ENCODE data around the gene HOXC13. TPM values are rescaled to one million over a fixed set of nuclear protein-coding genes. Genes with fewer than 3 reads are reported as not detected.

Gene HOXC13
- total and polyA plus RNA-seq, 2 donors = 0.05 to 0.07 TPM

DNA sequence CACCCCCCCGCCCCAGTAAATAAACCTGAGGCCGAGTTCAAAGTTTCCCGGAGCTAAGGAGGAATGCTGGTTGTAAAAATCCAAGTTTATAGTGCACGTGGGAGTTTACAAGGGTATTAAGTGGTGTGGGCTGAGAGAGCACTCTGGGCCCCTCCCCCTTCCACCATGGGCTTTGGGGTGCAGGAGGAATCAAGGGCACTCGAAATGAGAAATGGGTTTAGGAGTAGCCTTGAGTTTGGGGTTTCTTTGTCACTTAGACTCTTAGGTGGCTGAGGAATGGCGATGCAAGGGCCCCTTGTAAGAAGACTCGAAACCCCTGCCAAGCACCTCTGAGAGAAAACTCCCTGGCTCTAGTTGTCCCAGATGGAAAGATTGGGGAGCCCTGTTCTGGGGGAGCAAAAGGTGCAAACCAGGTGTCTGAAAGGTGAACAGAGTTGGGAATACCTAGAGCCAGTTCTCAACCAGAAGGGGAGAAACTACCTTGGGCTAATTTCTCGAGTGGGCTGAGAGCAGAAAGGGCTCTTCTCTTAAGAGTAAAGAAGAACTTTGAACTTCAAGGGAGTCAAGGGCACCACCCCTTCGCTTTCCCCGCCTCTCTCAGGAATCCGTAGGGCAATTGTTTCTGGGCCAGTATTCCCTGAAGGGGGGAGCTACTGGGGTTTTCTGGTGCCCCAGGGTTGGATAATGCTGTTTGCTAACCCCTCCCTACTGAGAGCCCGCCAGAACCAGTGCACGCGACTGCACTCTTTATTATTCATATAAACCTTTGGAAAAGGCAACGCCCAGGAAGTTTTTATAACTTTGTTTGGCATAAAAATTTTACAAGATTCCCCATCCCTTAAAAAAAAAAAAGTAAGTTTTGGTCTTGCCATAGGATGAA is 40.1 kb downstream of the HOXC13 start:
- H3K4me1 ChIP-seq (ENCODE audit: control insufficient read depth in 2 of 2, insufficient read depth in 2 of 2, low read length in 2 of 2) = no peaks in the 10 kb centered on the region
- no peak overlapping the region for H3K27ac ChIP-seq (ENCODE audit: low read depth in 1 of 2, low read length in 1 of 2)
- no peak for DNase-seq (ENCODE audit: low read depth in 6 of 9, low spot score in 9 of 9)
- no peaks in the 10 kb centered on the region for H3K36me3 ChIP-seq (ENCODE audit: control insufficient read depth in 2 of 2, insufficient read depth in 2 of 2, low read length in 1 of 2)
- H3K4me3 ChIP-seq (ENCODE audit: low read length in 2 of 2) = no peak overlapping the region
- H3K27me3 ChIP-seq (ENCODE audit: control insufficient read depth in 2 of 2, insufficient read depth in 1 of 2, low read length in 1 of 2) = peaks cover 92 to 100% of the 10 kb centered on the region in 2 donors
- WGBS = 13% methylated on average over 15 of the region's 15 CpGs
- H3K9me3 ChIP-seq (ENCODE audit: control insufficient read depth in 2 of 2, insufficient read depth in 1 of 2, low read length in 1 of 2) = peaks cover 0 to 12% of the 10 kb centered on the region in 2 donors

DNA sequence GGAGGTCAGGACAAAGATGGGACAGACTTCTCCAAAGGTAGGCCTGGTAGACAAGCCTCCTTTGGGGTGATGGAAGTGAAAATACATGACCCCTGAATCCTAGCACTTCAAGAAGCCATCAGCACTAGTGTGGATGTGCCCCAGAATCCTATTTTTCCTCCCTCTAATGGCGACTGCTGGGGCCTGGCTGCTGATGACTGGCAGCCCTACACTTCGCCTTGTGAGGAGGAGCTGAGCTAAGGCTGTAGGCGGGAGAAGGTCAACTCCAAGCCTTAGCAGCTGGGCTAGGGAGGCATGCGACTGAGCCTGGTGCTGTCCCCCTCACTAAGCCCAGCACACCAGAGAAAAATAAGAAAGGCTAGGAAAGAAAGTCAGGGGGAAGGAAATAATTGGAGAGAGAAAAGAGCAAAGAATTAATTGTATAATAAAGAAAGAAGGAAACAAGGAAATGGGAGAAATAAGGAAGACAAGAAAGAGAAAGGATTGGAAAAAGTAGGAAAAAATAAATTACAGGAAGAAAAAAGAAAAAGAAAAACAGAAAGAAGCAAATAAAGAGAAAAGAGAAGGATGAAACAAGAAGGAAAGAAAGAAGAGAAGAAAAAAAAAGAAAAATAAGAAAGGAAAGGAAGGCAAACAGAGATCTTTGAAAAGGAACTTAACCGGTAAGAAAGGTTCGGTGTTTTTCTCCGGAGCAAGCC is 41.6 kb downstream of the HOXC13 start:
- H3K4me1 ChIP-seq (ENCODE audit: control insufficient read depth in 2 of 2, insufficient read depth in 2 of 2, low read length in 2 of 2) = peaks cover 0 to 2% of the 10 kb centered on the region in 2 donors
- H3K27ac ChIP-seq (ENCODE audit: low read depth in 1 of 2, low read length in 1 of 2) = no peak overlapping the region
- no peaks in the 10 kb centered on the region for H3K36me3 ChIP-seq (ENCODE audit: control insufficient read depth in 2 of 2, insufficient read depth in 2 of 2, low read length in 1 of 2)
- no peak for DNase-seq (ENCODE audit: low read depth in 6 of 9, low spot score in 9 of 9)
- H3K27me3 ChIP-seq (ENCODE audit: control insufficient read depth in 2 of 2, insufficient read depth in 1 of 2, low read length in 1 of 2) = peaks cover 91 to 100% of the 10 kb centered on the region in 2 donors
- no peak overlapping the region for H3K4me3 ChIP-seq (ENCODE audit: low read length in 2 of 2)
- 15% methylated on average over 7 of the region's 7 CpGs for WGBS
- peaks cover 0 to 6% of the 10 kb centered on the region in 2 donors for H3K9me3 ChIP-seq (ENCODE audit: control insufficient read depth in 2 of 2, insufficient read depth in 1 of 2, low read length in 1 of 2)

DNA sequence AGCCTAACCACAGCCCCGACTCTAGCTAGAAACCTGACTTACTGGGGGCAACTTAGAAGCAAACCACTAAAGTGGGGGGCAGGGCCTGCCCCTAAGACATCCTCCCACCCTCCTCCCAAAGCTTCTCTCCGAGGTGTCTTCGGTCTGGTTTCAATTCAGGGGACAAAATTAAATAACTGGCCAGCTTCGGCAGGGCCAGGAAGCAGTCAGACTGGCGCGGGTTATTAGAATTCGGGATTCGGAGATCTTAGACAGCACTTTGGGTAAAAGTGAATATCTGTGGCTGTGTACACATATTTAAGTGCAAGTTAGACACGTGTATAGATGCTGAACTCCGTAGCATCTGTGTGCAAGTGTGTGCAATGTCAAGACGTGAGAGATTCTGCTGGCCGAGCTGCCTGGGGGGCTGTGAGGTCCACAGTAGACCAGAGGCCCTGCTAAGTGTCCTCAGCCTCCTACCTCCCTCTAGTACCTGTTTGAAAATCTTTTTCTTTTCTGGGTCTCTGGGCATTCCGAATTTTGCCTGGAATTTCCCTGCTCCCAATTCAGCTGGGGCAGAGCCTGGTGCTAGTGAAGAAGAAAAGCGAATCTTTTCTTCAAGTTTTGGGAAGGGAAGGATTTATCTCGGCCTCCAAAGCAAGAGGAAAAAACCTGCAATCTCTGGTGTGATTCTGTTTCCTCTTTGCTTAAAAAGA is 42.3 kb downstream of the HOXC13 start:
- Histone ChIP-seq H3K4me3 (ENCODE audit: low read length in 2 of 2) (no peak overlapping the region), H3K36me3 (ENCODE audit: control insufficient read depth in 2 of 2, insufficient read depth in 2 of 2, low read length in 1 of 2) (no peaks in the 10 kb centered on the region), H3K27me3 (ENCODE audit: control insufficient read depth in 2 of 2, insufficient read depth in 1 of 2, low read length in 1 of 2) (peaks cover 92 to 100% of the 10 kb centered on the region in 2 donors), H3K9me3 (ENCODE audit: control insufficient read depth in 2 of 2, insufficient read depth in 1 of 2, low read length in 1 of 2) (peaks cover 0 to 3% of the 10 kb centered on the region in 2 donors), H3K4me1 (ENCODE audit: control insufficient read depth in 2 of 2, insufficient read depth in 2 of 2, low read length in 2 of 2) (peaks cover 0 to 2% of the 10 kb centered on the region in 2 donors), H3K27ac (ENCODE audit: low read depth in 1 of 2, low read length in 1 of 2) (no peak overlapping the region)
- WGBS = 21% methylated on average over 15 of the region's 15 CpGs
- no peak for DNase-seq (ENCODE audit: low read depth in 6 of 9, low spot score in 9 of 9)

DNA sequence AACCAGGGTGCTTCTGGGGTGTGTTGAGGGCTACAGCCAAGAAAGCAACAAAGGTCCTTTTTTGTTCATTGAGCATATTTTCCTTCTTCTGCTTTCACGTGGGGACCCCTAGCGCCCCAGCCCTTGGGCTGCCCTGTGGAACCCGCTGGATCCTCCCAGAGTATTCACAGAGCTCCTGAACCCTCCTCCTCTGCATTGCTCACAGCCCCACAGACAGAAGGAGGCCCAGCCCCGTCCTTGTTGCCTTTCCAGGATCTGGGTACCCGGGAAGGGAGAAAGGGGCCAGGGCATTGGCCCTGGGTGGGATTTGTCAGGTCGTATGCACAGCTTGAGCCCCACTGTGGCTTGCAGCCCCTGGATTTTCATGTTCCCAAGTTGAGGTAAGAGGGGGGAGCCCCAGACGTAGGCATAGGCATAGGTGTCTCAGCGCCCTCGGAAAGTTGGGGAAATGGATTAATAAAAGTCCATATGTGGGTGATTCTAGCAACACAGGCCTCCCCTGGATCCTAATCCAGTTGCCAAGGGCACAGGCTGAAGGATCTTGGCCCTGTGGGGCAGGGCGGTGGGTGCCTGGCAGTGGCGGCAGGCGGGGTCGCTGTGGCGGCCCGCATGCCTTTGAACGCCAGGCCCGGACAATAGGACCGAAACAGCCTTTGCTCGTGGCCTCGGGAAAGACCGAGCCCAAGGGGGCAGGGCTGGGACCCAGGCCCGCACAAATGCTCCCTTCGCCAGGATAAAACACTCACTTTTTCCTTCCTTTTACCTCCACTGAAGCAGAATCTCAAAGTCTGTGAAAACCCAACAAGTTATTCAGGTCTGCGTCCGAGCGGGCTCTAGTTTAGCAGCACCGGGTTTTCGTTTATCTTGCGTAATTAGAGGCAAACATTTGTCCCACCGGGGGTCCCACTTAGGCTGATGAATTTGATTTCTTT is 43.3 kb downstream of the HOXC13 start:
- 12% methylated on average over 30 of the region's 30 CpGs for WGBS
- no peak for DNase-seq (ENCODE audit: low read depth in 6 of 9, low spot score in 9 of 9)
- Histone ChIP-seq H3K36me3 (ENCODE audit: control insufficient read depth in 2 of 2, insufficient read depth in 2 of 2, low read length in 1 of 2) (no peaks in the 10 kb centered on the region), H3K27me3 (ENCODE audit: control insufficient read depth in 2 of 2, insufficient read depth in 1 of 2, low read length in 1 of 2) (peaks cover 92 to 100% of the 10 kb centered on the region in 2 donors), H3K4me3 (ENCODE audit: low read length in 2 of 2) (no peak overlapping the region), H3K9me3 (ENCODE audit: control insufficient read depth in 2 of 2, insufficient read depth in 1 of 2, low read length in 1 of 2) (peaks cover 0 to 3% of the 10 kb centered on the region in 2 donors), H3K27ac (ENCODE audit: low read depth in 1 of 2, low read length in 1 of 2) (no peak overlapping the region), H3K4me1 (ENCODE audit: control insufficient read depth in 2 of 2, insufficient read depth in 2 of 2, low read length in 2 of 2) (peaks cover 0 to 2% of the 10 kb centered on the region in 2 donors)

DNA sequence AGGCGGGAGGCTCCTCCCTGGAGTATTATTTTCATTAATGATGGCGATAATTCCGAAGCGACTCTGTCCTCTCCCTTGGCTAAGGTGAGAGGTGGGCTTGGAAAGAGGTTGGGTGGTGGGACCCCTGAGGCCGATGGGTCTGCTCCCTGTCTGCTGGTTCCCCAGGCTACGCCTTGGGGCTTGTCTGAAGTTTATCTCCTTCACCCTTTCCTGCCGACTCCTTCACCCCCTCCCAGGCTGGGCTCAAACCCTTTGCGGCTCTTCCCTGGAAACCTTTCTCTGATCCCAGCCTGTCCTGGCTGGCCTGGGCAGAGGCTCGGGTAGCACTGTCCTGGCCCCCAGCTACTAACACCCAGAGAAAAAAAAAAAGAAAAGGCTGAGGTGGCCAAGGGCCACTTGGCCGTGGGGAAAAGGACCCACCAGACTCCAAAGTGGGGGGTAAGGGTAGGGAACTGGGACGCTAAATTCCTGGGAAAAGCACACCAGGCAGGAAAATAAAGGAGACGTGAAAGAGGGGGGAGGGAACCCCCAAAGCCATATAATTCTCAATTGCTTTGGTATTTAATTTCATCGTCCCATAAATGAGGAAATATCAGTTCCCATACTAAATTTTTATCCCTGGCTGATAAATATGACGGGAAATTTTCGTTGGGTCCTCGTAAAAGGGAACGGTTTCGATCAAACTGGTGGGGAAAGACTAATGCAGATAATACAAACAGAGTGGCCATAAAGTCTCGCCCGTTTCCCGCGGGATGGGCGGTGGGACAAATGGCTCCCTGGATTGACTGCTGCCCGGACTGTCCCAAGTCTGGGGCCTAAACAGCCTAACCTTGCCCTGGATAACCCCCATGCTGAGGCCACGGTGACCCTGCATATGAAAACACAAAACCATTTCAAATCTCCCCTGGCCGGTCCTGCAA is 44.3 kb downstream of the HOXC13 start:
- no peak overlapping the region for H3K4me3 ChIP-seq (ENCODE audit: low read length in 2 of 2)
- H3K27ac ChIP-seq (ENCODE audit: low read depth in 1 of 2, low read length in 1 of 2) = no peak overlapping the region
- DNase-seq (ENCODE audit: low read depth in 6 of 9, low spot score in 9 of 9) = no peak
- whole genome bisulfite sequencing = 11% methylated on average over 26 of the region's 26 CpGs
- no peaks in the 10 kb centered on the region for H3K36me3 ChIP-seq (ENCODE audit: control insufficient read depth in 2 of 2, insufficient read depth in 2 of 2, low read length in 1 of 2)
- H3K27me3 ChIP-seq (ENCODE audit: control insufficient read depth in 2 of 2, insufficient read depth in 1 of 2, low read length in 1 of 2) = peaks cover 92 to 100% of the 10 kb centered on the region in 2 donors
- H3K4me1 ChIP-seq (ENCODE audit: control insufficient read depth in 2 of 2, insufficient read depth in 2 of 2, low read length in 2 of 2) = peaks cover 0 to 2% of the 10 kb centered on the region in 2 donors
- H3K9me3 ChIP-seq (ENCODE audit: control insufficient read depth in 2 of 2, insufficient read depth in 1 of 2, low read length in 1 of 2) = peaks cover 0 to 3% of the 10 kb centered on the region in 2 donors

DNA sequence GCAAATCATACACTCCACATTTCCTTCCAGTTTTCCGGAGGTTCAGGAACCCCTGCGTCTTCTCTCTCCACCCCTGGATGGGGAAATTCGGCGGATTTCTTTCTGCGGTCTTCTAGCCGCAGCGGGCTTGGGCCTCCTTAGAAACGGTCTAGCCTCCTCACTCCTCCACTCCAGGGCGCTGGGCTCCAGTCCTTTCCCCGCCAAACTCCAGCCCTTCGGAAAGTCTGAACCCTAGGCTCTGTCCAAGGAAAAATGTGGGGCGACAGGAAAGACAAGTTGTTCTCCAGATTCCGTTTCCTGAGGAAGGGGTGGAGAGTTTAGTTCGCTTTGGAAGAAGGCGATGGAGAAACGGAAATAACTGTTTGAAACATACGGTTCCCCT is 44.9 kb downstream of the HOXC13 start:
- Histone ChIP-seq H3K27me3 (ENCODE audit: control insufficient read depth in 2 of 2, insufficient read depth in 1 of 2, low read length in 1 of 2) (peaks cover 94 to 100% of the 10 kb centered on the region in 2 donors), H3K4me1 (ENCODE audit: control insufficient read depth in 2 of 2, insufficient read depth in 2 of 2, low read length in 2 of 2) (peaks cover 0 to 2% of the 10 kb centered on the region in 2 donors), H3K9me3 (ENCODE audit: control insufficient read depth in 2 of 2, insufficient read depth in 1 of 2, low read length in 1 of 2) (peaks cover 0 to 3% of the 10 kb centered on the region in 2 donors), H3K27ac (ENCODE audit: low read depth in 1 of 2, low read length in 1 of 2) (no peak overlapping the region), H3K4me3 (ENCODE audit: low read length in 2 of 2) (no peak overlapping the region), H3K36me3 (ENCODE audit: control insufficient read depth in 2 of 2, insufficient read depth in 2 of 2, low read length in 1 of 2) (no peaks in the 10 kb centered on the region)
- DNase-seq (ENCODE audit: low read depth in 6 of 9, low spot score in 9 of 9) = no peak
- 4% methylated on average over 17 of the region's 17 CpGs for WGBS

DNA sequence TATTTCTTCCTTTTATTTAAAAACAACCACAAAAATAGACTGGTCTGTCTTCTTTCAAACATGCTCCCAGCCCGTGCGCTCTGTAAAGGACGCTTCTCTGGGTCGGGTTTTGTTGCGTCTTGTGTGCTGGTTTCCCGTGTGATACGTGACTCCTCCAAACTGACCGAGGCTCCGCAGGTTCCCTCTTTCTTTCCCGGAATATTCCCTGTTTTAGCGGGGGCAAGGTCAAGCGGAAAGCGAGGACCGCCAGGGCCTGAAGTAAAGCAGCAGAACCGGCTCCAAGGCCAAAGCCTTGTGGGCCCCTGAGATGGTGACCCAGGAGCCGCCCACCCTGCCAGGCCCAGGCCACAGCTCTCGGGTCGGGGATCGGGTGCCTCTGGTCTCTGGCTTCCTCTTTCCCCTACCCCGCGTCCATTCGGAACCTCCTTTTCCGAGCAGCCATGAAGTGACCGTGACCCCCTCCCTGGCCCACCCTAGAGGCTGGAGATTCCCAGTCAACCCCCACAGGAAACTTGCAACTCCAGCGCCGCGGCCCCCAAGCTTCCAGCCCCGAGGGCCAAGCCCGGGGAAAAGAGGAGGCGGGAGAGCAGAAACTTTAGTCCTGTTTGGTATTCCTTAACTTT is 45.4 kb downstream of the HOXC13 start:
- Histone ChIP-seq H3K4me1 (ENCODE audit: control insufficient read depth in 2 of 2, insufficient read depth in 2 of 2, low read length in 2 of 2) (peaks cover 2 to 3% of the 10 kb centered on the region in 2 donors), H3K4me3 (ENCODE audit: low read length in 2 of 2) (no peak overlapping the region), H3K36me3 (ENCODE audit: control insufficient read depth in 2 of 2, insufficient read depth in 2 of 2, low read length in 1 of 2) (no peaks in the 10 kb centered on the region), H3K27ac (ENCODE audit: low read depth in 1 of 2, low read length in 1 of 2) (no peak overlapping the region), H3K27me3 (ENCODE audit: control insufficient read depth in 2 of 2, insufficient read depth in 1 of 2, low read length in 1 of 2) (peaks cover 93 to 100% of the 10 kb centered on the region in 2 donors), H3K9me3 (ENCODE audit: control insufficient read depth in 2 of 2, insufficient read depth in 1 of 2, low read length in 1 of 2) (peaks cover 0 to 3% of the 10 kb centered on the region in 2 donors)
- no peak for DNase-seq (ENCODE audit: low read depth in 6 of 9, low spot score in 9 of 9)
- 5% methylated on average over 30 of the region's 30 CpGs for WGBS

Measured in thymus (tissue), 11 donors.